NCI-H1436 treated with DMSO at 0.1 percent for 48 hours (cell line): ENCODE results near the gene CXCL12.

Source experiments
- DNase-seq: peaks from one replicate; lab custom pipeline; 2025; lab: John Stamatoyannopoulos, UW

The CXCL12 gene

DNA sequence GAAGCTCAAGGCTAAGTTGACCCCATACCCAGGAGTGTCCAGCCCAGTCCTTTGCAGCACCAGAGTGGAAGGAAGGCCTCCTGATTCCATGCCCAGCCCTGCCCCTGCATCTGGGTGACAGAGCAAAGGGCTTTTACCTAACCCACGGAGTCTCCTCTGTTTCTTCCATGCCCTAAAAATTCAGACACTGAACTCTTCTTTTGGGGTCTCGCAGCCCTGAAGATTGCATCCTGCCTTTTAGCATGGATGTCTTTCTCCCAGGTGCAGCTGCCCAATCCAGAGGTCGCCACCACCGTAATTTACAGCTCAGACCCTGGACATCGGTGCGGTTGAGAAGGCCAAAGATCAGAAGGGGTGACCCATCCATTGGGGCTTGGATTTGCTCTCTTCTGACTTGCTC lies 50.8 kb downstream of the CXCL12 start:
- no peak for DNase-seq

DNA sequence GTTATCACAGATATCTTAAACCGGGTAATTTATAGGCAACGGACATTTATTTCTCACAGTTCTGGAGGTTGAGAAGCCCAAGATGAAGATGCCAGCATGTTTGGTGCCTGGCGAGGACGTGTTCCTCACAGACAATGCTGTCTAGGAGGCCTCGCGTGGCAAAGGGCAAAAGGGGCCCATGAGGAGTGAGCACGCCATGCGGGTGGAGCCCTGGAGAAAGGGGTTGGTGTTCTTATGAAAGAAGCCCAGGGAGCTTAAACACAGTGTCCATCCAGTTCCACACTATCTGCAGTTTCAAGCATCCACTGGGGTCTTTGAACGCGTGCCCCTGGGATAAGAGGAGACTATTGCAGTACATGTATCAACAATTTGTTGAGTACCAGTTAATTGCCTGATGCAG lies 51.4 kb downstream of the CXCL12 start:
- DNase-seq: no peak

- no peak for DNase-seq
Observed at GRCh38 chr10:44332465-44332864, 52.4 kb downstream of the CXCL12 start.

DNA sequence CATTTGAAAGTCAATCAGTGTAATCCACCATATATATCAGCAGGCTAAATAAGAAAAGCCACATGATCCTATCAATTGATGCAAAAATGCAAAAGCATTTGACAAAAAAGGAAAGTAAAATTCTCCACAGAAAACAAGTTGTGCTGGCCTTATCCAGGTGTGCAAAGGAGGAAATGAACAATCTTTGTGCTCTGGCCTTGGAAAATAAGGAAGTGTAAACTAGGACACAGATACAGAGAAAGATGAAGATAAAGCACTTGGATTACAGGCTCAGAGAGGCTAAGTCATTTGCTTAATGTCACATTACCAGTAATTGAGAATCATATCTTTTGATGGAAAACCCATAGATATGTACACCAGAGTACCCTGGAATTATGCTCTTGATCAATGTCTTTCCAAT lies 54.5 kb downstream of the CXCL12 start:
- no peak for DNase-seq

DNA sequence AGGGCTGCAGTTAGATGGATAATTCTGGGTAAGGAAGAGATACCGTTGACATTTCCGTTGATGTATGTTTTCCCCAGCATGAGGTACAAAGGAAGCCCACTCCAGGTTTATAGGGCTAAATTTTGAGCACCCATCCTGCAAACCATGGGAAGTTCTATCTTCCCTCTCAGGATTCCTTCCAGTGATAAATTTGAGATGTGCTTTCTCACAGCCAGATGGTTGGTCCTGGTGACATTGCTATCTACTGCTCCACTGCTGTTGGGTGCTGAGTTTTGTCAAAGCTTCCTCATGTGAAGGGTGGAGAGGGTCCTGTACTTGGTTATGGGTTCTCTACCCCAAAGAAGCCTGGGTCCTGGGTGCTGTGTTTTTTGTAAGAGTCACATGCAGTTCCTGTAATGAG lies 57.4 kb downstream of the CXCL12 start:
- no peak for DNase-seq
